Transverse colon (tissue), 3 donors: ENCODE results near the gene PTGDR2.

Experiments
- CTCF ChIP-seq, 5 experiments: fragments of 200-600 bp in 3 of 5; fragments of 450-650 bp in 2 of 5; sonication (generic) in 3 of 5; IDR thresholded peaks; 1 replicate in 2 of 5; 2 replicates in 3 of 5; pipeline ENCODE4 v1.5.1; 2016 to 2017; ENCODE audit warnings: antibody characterized with exemption in 5 of 5, inconsistent platforms in 3 of 5, mild to moderate bottlenecking in 2 of 5, moderate library complexity in 1 of 5
- POLR2A ChIP-seq: fragments of 450-650 bp; IDR thresholded peaks from one replicate; pipeline ENCODE4 v1.6.1; 2016; ENCODE audit warnings: antibody characterized with exemption, mild to moderate bottlenecking, moderate library complexity

GRCh38 chr11:60810569-60810968, 45.2 kb downstream of the PTGDR2 start:
- no peak for TF ChIP-seq POLR2A
- no peak for TF ChIP-seq CTCF (IDR thresholded peaks at IDR 0.05)
